Measurements from ENCODE around the gene ALDH1A2.

DNA sequence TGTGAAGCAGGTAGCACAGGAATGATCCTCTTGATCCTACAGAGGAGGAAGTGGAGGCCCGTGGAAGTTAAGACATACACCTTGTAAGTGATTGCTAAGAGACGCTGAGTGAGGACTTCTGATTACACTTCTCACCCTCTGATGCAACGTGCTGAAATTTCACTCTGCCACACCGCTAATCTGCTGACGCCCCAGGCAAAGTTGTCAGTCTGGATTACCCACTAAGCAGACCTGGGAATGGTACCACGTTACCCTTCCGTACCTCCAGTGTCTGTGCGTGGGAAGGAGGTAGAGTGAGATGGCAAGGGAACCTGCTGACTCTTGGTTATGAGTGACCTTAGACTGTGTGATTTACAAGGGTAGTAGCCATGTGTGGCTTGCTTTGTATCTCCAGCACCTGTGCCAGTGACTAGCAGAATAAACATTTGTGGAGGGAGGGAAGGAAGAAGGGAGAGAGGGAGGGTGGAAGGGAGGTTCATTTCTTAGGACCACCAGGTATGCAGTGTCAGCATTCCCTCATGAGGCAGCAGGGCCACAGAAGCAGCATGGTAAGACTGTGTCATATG lies 115.0 kb downstream of the ALDH1A2 start:
- TF ChIP-seq, protein P1, sequence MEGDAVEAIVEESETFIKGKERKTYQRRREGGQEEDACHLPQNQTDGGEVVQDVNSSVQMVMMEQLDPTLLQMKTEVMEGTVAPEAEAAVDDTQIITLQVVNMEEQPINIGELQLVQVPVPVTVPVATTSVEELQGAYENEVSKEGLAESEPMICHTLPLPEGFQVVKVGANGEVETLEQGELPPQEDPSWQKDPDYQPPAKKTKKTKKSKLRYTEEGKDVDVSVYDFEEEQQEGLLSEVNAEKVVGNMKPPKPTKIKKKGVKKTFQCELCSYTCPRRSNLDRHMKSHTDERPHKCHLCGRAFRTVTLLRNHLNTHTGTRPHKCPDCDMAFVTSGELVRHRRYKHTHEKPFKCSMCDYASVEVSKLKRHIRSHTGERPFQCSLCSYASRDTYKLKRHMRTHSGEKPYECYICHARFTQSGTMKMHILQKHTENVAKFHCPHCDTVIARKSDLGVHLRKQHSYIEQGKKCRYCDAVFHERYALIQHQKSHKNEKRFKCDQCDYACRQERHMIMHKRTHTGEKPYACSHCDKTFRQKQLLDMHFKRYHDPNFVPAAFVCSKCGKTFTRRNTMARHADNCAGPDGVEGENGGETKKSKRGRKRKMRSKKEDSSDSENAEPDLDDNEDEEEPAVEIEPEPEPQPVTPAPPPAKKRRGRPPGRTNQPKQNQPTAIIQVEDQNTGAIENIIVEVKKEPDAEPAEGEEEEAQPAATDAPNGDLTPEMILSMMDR (conservative IDR thresholded peaks at IDR 0.05; ENCODE audit: low read depth, low read length) = no peak
- no peak for TF ChIP-seq EZH2 (IDR thresholded peaks at IDR 0.05; ENCODE audit: borderline replicate concordance, low read depth, low read length, poor library complexity, severe bottlenecking)
